Esophagus squamous epithelium (tissue), 5 donors: ENCODE data around the gene TNFRSF25. TPM values are rescaled to one million over a fixed set of nuclear protein-coding genes. Genes with fewer than 3 reads are reported as not detected.
A peak's percentile ranks its signal among the peaks of the same experiment; 100 is the strongest.

Experiments
- DNase-seq: peaks from one replicate; lab custom pipeline; 2025; lab: John Stamatoyannopoulos, UW
- H3K27ac ChIP-seq, 4 donors: fragments of 200-600 bp; sonication (generic); one replicate each; pipeline ENCODE4 v1.5.1; 2016 to 2019; ENCODE audit warnings: mild to moderate bottlenecking in 1 of 4
- H3K27me3 ChIP-seq, 4 donors: fragments of 200-600 bp; sonication (generic); 1 replicate in 3 of 4; 2 replicates in 1 of 4; pipeline versions ENCODE4 v1.5.1 to v1.6.0; 2017 to 2021; ENCODE audit warnings: antibody characterized with exemption in 1 of 4
- H3K36me3 ChIP-seq, 3 donors: fragments of 200-600 bp; sonication (generic); one replicate each; pipeline ENCODE4 v1.5.1; 2016 to 2019
- H3K4me1 ChIP-seq, 3 donors: fragments of 200-600 bp; sonication (generic); one replicate each; pipeline ENCODE4 v1.5.1; 2017 to 2019
- H3K4me3 ChIP-seq, 4 donors: fragments of 200-600 bp; sonication (generic); 1 replicate in 3 of 4; 2 replicates in 1 of 4; pipeline ENCODE4 v1.5.1; 2016 to 2019; ENCODE audit warnings: mild to moderate bottlenecking in 2 of 4, moderate library complexity in 1 of 4
- H3K9me3 ChIP-seq, 3 donors: fragments of 200-600 bp; sonication (generic); one replicate each; pipeline ENCODE4 v1.5.1; 2016 to 2019
- POLR2A ChIP-seq, 4 donors: fragments of 450-650 bp; IDR thresholded peaks; one replicate each; pipeline ENCODE4 v1.6.1; 2017; ENCODE audit warnings: antibody characterized with exemption in 4 of 4, mild to moderate bottlenecking in 4 of 4, moderate library complexity in 3 of 4
- WGBS, 2 donors: methylation state at CpG; one replicate each; pipeline ENCODE4 v1.1.5; 2018; 5-methylcytosine and 5-hydroxymethylcytosine counted together
- intact Hi-C: fragments of 100-400 bp; cut with DNase I; formaldehyde crosslinking; loops from one replicate; pipeline ENCODE4 v1.15.0; 2022
- total RNA-seq, 4 donors: library from RNA; depleted of rRNA; stranded (reverse); fragments of >200 nt; gene quantifications; one replicate each; pipeline ENCODE4 v1.1.0, GENCODE V29; 2016
- TF ChIP-seq, protein P1 (sequence below), 6 experiments: fragments of 450-650 bp in 4 of 6; fragments of 200-600 bp in 2 of 6; sonication (generic) in 2 of 6; IDR thresholded peaks; one replicate each; pipeline ENCODE4 v1.5.1; 2016 to 2019; ENCODE audit warnings: antibody characterized with exemption in 6 of 6, mild to moderate bottlenecking in 4 of 6, moderate library complexity in 4 of 6
- donor health status: DM: yes; HTN: yes; CAD: no.

Gene TNFRSF25
- total RNA-seq, 4 donors from 2014 or later = 22.1 to 47.3 (median 34.3) TPM

GRCh38 chr1:6467224-6467623, 1.3 kb upstream of the TNFRSF25 start:
- Histone ChIP-seq H3K27ac (no peak overlapping the region), H3K36me3 (peaks cover 30 to 98% (median 43%) of the 10 kb centered on the region in 3 donors), H3K4me3 (no peak overlapping the region), H3K27me3 (peaks cover 0 to 28% (median 0%) of the 10 kb centered on the region in 4 donors), H3K4me1 (peaks cover 5 to 16% (median 10%) of the 10 kb centered on the region in 3 donors), H3K9me3 (no peaks in the 10 kb centered on the region)
- DNase-seq = no peak
- 80 to 91% methylated on average over 10 to 11 of the region's 12 CpGs for WGBS, 2 donors
- TF ChIP-seq POLR2A (IDR thresholded peaks at IDR 0.05) = no peak
- TF ChIP-seq, protein P1, sequence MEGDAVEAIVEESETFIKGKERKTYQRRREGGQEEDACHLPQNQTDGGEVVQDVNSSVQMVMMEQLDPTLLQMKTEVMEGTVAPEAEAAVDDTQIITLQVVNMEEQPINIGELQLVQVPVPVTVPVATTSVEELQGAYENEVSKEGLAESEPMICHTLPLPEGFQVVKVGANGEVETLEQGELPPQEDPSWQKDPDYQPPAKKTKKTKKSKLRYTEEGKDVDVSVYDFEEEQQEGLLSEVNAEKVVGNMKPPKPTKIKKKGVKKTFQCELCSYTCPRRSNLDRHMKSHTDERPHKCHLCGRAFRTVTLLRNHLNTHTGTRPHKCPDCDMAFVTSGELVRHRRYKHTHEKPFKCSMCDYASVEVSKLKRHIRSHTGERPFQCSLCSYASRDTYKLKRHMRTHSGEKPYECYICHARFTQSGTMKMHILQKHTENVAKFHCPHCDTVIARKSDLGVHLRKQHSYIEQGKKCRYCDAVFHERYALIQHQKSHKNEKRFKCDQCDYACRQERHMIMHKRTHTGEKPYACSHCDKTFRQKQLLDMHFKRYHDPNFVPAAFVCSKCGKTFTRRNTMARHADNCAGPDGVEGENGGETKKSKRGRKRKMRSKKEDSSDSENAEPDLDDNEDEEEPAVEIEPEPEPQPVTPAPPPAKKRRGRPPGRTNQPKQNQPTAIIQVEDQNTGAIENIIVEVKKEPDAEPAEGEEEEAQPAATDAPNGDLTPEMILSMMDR (IDR thresholded peaks at IDR 0.05) = no peak
- intact Hi-C loops = no loop called here

GRCh38 chr1:6466751-6467150, 778 bp upstream of the TNFRSF25 start:
- intact Hi-C loops = no loop called here
- no peak for TF ChIP-seq POLR2A (IDR thresholded peaks at IDR 0.05)
- TF ChIP-seq, protein P1 (IDR thresholded peaks at IDR 0.05) = no peak
- Histone ChIP-seq H3K4me3 (no peak overlapping the region), H3K27me3 (peaks cover 0 to 32% (median 0%) of the 10 kb centered on the region in 4 donors), H3K27ac (no peak overlapping the region), H3K4me1 (peaks cover 4 to 12% (median 9%) of the 10 kb centered on the region in 3 donors), H3K9me3 (no peaks in the 10 kb centered on the region), H3K36me3 (peaks cover 30 to 99% (median 46%) of the 10 kb centered on the region in 3 donors)
- 94% methylated on average over 4 of the region's 5 CpGs; no CpG with 5 or more reads in 1 of the 2 donors for WGBS, 2 donors
- DNase-seq = no peak

DNA sequence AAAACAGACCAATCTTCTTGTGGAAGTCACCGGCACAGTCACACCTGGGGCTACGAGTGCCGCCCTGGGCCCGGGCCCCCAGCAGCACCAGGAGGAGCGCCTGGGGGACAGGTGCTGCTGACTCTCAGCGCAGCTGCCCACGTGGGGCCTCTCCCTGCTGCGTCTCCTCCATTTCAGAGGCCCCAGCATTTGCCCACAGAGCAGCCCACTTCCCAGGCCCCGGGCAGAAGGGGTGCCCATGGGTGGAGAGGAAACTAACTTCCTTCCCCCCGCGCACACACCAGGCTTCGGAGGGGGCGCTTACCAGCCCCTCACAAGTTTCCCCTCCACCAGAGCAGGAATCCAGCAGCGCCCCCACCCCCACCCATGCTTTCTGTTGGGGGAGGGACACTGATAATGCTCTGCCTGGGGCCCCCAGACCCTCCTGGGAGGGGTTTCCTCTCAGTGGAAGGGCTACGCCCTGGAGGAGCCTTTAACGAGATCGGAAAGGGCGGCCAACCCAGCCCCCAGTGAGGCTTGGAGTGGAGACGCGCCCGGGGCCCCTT, 440 bp downstream of the TNFRSF25 start:
- Histone ChIP-seq H3K4me3 (peak overlapping the region; percentile 7 to 37 (median 24)), H3K27me3 (peaks cover 0 to 42% (median 0%) of the 10 kb centered on the region in 4 donors), H3K4me1 (peaks cover 0 to 13% (median 10%) of the 10 kb centered on the region in 3 donors), H3K9me3 (no peaks in the 10 kb centered on the region), H3K36me3 (peaks cover 23 to 100% (median 40%) of the 10 kb centered on the region in 3 donors), H3K27ac (peak overlapping the region in 2 of 4 donors; percentile 33 to 39)
- WGBS, 2 donors = 60% methylated on average over 1 to 3 of the region's 21 CpGs
- no peak for DNase-seq
- TF ChIP-seq, protein P1 (IDR thresholded peaks at IDR 0.05) = no peak
- TF ChIP-seq POLR2A (IDR thresholded peaks at IDR 0.05) = no peak
- intact Hi-C loops = no loop called here

DNA sequence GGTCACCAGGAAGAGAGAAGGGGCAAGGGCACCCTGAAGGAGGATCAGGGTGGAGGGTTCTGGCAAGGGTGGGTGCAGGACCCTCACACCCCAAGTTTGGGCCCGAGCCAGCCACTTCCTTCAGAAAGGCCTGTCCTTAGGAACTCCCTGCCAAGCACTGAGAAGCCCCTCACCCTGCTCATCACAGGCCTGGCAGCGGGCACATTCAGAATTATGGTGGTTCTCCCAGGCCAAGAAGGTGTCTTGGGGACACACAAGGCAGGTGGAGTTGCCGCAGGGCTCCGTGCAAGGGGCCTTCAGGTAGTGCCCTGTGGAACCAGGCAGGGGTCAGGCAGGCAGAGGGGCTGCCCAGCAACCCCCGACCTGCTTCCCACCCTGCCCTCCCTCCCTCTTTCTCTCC, 1.1 kb downstream of the TNFRSF25 start:
- Histone ChIP-seq H3K9me3 (no peaks in the 10 kb centered on the region), H3K27me3 (peaks cover 0 to 49% (median 0%) of the 10 kb centered on the region in 4 donors), H3K4me1 (peaks cover 0 to 19% (median 14%) of the 10 kb centered on the region in 3 donors), H3K4me3 (peak overlapping the region in 3 of 4 donors; percentile 23 to 37 (median 26)), H3K36me3 (peaks cover 16 to 100% (median 34%) of the 10 kb centered on the region in 3 donors), H3K27ac (peak overlapping the region in 2 of 4 donors; percentile 33 to 39)
- WGBS, 2 donors = 86% methylated on average over 5 of the region's 5 CpGs; no CpG with 5 or more reads in 1 of the 2 donors
- no peak for DNase-seq
- intact Hi-C loops = no loop called here
- TF ChIP-seq, protein P1 (IDR thresholded peaks at IDR 0.05) = no peak
- TF ChIP-seq POLR2A (IDR thresholded peaks at IDR 0.05) = no peak

DNA sequence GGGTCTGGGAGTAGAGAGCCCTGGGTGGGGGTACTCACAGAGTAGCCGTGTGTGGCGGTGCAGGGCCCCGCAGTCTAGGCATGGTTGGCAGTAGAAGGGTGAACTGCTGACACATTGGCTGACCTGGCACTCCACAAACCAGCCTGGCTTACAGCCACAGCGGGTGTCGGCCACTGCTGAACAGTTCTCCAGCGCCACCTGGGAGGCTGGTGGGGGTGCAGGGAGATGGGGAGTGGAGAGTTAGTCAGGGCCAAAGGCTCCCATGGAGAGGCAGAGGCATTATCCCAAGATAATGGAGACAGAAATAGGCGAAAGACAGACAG, 1.5 kb downstream of the TNFRSF25 start:
- TF ChIP-seq POLR2A (IDR thresholded peaks at IDR 0.05) = no peak
- TF ChIP-seq, protein P1 (IDR thresholded peaks at IDR 0.05) = peak in 1 of 6 experiments; percentile 10
- H3K27ac ChIP-seq = no peak overlapping the region
- intact Hi-C loops = no loop called here
- H3K4me1 ChIP-seq = peaks cover 0 to 22% (median 14%) of the 10 kb centered on the region in 3 donors
- DNase-seq = no peak
- peaks cover 0 to 52% (median 0%) of the 10 kb centered on the region in 4 donors for H3K27me3 ChIP-seq
- peaks cover 12 to 97% (median 30%) of the 10 kb centered on the region in 3 donors for H3K36me3 ChIP-seq
- peak overlapping the region in 1 of 4 donors; percentile 26 for H3K4me3 ChIP-seq
- WGBS, 2 donors = 67 to 93% methylated on average over 1 to 7 of the region's 7 CpGs
- H3K9me3 ChIP-seq = no peaks in the 10 kb centered on the region
